Endothelial cell of umbilical vein (primary cell): Measurements from ENCODE around the gene MAML3.

Source experiments
- EZH2 ChIP-seq: IDR thresholded peaks from 2 replicates; pipeline ENCODE4 v1.6.1; 2012; ENCODE audit warnings: borderline replicate concordance, low read depth, mild to moderate bottlenecking, moderate library complexity, low read length, inconsistent platforms; ENCODE audit not compliant: severe bottlenecking
- FOS ChIP-seq: IDR thresholded peaks from 2 replicates; pipeline ENCODE4 v1.6.1; 2011; ENCODE audit warnings: mild to moderate bottlenecking, low read length, moderate library complexity, borderline replicate concordance; ENCODE audit not compliant: insufficient read depth
- GATA2 ChIP-seq: IDR thresholded peaks from 2 replicates; pipeline ENCODE4 v1.7.0; 2011; ENCODE audit warnings: low read depth, mild to moderate bottlenecking, moderate library complexity, mixed read lengths, low read length; ENCODE audit not compliant: insufficient read length, insufficient read depth
- POLR2A ChIP-seq: IDR thresholded peaks from 2 replicates; pipeline ENCODE4 v1.6.1; 2012; ENCODE audit warnings: low read depth, mild to moderate bottlenecking, control low read depth, low read length
- POLR2AphosphoS5 ChIP-seq: IDR thresholded peaks from 2 replicates; pipeline ENCODE4 v1.6.1; 2012; ENCODE audit warnings: low read depth, mild to moderate bottlenecking, control low read depth, low read length, moderate library complexity; ENCODE audit not compliant: insufficient read depth
- TF ChIP-seq, protein P1 (sequence below), 2 donors: IDR thresholded peaks; 1 replicate in 1 of 2; 2 replicates in 1 of 2; pipeline ENCODE4 v1.5.1; 2011; ENCODE audit warnings: low read length in 2 of 2, mild to moderate bottlenecking in 2 of 2, moderate library complexity in 2 of 2, control low read depth in 1 of 2, inconsistent platforms in 1 of 2, low read depth in 1 of 2; ENCODE audit not compliant: insufficient read depth in 1 of 2; ENCODE audit errors: extremely low read depth in 1 of 2

- no peak for TF ChIP-seq POLR2AphosphoS5
- TF ChIP-seq EZH2, result no peak
- TF ChIP-seq, protein P1, sequence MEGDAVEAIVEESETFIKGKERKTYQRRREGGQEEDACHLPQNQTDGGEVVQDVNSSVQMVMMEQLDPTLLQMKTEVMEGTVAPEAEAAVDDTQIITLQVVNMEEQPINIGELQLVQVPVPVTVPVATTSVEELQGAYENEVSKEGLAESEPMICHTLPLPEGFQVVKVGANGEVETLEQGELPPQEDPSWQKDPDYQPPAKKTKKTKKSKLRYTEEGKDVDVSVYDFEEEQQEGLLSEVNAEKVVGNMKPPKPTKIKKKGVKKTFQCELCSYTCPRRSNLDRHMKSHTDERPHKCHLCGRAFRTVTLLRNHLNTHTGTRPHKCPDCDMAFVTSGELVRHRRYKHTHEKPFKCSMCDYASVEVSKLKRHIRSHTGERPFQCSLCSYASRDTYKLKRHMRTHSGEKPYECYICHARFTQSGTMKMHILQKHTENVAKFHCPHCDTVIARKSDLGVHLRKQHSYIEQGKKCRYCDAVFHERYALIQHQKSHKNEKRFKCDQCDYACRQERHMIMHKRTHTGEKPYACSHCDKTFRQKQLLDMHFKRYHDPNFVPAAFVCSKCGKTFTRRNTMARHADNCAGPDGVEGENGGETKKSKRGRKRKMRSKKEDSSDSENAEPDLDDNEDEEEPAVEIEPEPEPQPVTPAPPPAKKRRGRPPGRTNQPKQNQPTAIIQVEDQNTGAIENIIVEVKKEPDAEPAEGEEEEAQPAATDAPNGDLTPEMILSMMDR (IDR thresholded peaks at IDR 0.05; ENCODE audit: extremely low read depth in 1 of 2, insufficient read depth in 1 of 2, low read depth in 1 of 2, low read length in 2 of 2), result no peak
- TF ChIP-seq GATA2, result no peak
- TF ChIP-seq POLR2A, result no peak
- TF ChIP-seq FOS, result no peak
Measured at GRCh38 chr4:140168474-140168873, 14.5 kb upstream of the MAML3 start.
